Astrocyte (in vitro differentiated cells and primary cell): ENCODE results near the gene ARHGAP4.

Experiments used
- CTCF ChIP-seq: IDR thresholded peaks from 2 replicates; pipeline ENCODE4 v1.5.1; 2011; ENCODE audit warnings: low read depth, mild to moderate bottlenecking, inconsistent platforms, low read length, moderate library complexity; ENCODE audit not compliant: insufficient read depth
- EZH2 ChIP-seq: IDR thresholded peaks from 2 replicates; pipeline ENCODE4 v1.6.1; 2012; ENCODE audit warnings: mild to moderate bottlenecking, low read length, inconsistent platforms; ENCODE audit not compliant: insufficient read depth

DNA sequence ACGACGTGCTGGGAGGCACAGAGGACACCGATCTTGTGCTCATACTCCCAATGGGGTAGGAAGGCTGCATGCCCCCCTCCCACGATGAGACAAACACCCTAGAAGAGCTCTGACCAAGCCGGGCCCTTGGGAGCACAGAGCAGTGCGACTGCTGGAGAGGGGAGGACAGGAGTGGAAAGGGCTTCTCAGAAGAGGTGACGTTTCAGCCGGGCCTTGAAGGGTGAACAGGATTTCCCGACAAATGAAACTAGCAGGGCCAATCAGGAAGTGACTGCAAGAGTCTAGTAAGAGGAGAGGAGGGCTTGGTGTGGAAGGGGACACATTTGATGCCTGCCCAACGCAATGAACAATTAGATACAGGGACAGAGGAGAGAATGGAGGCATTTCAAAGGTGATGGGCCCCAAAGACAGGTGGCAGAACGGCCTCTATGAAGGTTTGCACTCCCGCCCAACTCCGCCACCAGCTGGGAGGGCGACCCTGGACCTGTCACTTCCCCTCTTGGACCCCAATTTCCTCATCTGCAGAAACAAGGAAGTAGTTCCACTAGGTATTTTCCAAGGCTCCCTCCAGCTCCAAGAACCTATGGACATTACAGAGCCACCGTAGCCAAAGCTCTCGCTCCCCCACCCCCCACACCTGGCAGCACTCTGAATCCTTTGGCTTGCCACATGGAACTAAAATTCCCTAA is 41.6 kb upstream of the ARHGAP4 start:
- TF ChIP-seq CTCF (no peak), EZH2 (no peak)
